ENCODE measurements around the gene INPPL1. TPM values are rescaled to one million over a fixed set of nuclear protein-coding genes. Genes with fewer than 3 reads are reported as not detected.

The INPPL1 gene
- polyA plus RNA-seq (2013, experiment 1 of 2): 73.7 TPM
- polyA plus RNA-seq (2013, experiment 2 of 2): 71.0 TPM

DNA sequence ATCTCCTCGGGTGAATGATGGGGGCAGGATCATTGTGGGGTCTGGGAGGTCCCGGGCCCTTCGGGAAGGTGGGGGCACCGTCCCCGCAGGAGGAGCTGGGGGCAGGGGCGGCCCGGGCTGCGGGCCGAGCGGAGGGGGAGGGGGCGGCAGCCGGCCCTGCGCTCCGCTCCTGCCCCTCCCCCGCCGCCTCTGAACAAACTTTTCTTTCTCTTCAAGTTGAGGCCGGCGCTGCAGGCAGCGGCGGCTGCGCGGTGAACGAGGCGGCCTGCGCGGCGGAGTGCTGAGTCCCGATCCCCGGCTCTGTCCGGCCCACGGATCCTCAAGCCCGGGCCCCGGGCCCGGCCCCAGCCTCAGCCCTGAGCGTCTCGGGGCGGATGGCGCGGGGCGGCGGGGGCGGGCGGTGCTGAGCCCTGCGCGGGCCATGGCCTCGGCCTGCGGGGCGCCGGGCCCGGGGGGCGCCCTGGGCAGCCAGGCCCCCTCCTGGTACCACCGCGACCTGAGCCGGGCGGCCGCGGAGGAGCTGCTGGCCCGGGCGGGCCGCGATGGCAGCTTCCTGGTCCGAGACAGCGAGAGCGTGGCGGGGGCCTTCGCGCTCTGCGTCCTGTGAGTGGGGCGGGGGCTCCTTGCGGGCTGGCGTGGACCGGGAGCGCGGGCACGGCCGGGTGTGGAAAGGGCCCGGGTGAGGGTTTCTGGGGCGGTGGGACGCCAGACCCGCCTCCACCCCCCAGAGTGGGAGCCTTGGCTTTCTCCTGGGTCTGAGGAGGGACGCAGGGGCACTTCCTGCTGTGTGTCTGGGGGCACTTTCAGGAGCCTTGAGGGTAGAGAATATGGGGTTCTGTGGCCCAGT, at the start of gene INPPL1:
INPPL1 (plus strand) TSS at position 204 of the 847 bp plus-strand sequence; CDS start at position 422, 218 bp downstream.
- Histone ChIP-seq H2BK5ac (ENCODE audit: low read length) (peak within 1 kb of the TSS; percentile 33), H3K4me2 (ENCODE audit: insufficient read depth, low read length, poor library complexity, severe bottlenecking) (peak within 1 kb of the TSS; percentile 84), H2BK12ac (ENCODE audit: low read length) (no peak within 1 kb of the TSS), H3K9ac (ENCODE audit: low read depth, low read length, poor library complexity) (peak within 1 kb of the TSS; percentile 91), H3K14ac (ENCODE audit: low read length) (peak within 1 kb of the TSS; percentile 1), H2BK15ac (ENCODE audit: low read length) (peak within 1 kb of the TSS; percentile 72), H3K4me1 (ENCODE audit: control insufficient read depth in 2 of 2, insufficient read depth in 1 of 2, low read depth in 1 of 2, low read length in 2 of 2) (peaks cover 5 to 16% of the 10 kb centered on the region in 2 donors), H4K91ac (ENCODE audit: low read depth, low read length, poor library complexity) (no peak within 1 kb of the TSS), H3K18ac (ENCODE audit: low read length) (peak within 1 kb of the TSS; percentile 98), H3K27ac (replicated peaks; ENCODE audit: low read length) (peak within 1 kb of the TSS; percentile 92), H3K36me3 (replicated peaks in 1 of 2; ENCODE audit: control insufficient read depth in 2 of 2, insufficient read depth in 2 of 2, low read length in 2 of 2) (peaks cover 19 to 36% of the 10 kb centered on the region in 2 donors), H3K27me3 (ENCODE audit: control insufficient read depth in 3 of 3, insufficient read depth in 3 of 3, low read depth in 1 of 3, low read length in 3 of 3) (no peaks in the 10 kb centered on the region), H2AFZ (ENCODE audit: low read length) (peak within 1 kb of the TSS; percentile 91), H3K4me3 (ENCODE audit: low read length in 2 of 2) (peak within 1 kb of the TSS; percentile 58 to 92), H2BK120ac (ENCODE audit: low read depth, low read length) (peak within 1 kb of the TSS; percentile 78), H2AK5ac (ENCODE audit: low read depth, low read length) (peak within 1 kb of the TSS; percentile 94), H3K23ac (ENCODE audit: low read depth, low read length, poor library complexity) (peak within 1 kb of the TSS; percentile 94), H3K79me1 (ENCODE audit: low read depth, low read length) (peaks cover 15% of the 10 kb centered on the region), H4K8ac (ENCODE audit: low read depth, low read length) (no peak within 1 kb of the TSS), H3K9me3 (replicated peaks in 1 of 2; ENCODE audit: control insufficient read depth in 2 of 2, insufficient read depth in 1 of 2, low read depth in 1 of 2, low read length in 2 of 2) (no peaks in the 10 kb centered on the region), H3K4ac (ENCODE audit: low read length) (peak within 1 kb of the TSS; percentile 81)
- no peak for DNase-seq (ENCODE audit: low spot score)
- no CpG with 5 or more reads among the region's 81 CpGs for WGBS, 2 donors (ENCODE audit: extremely low coverage in 2 of 2, insufficient read length in 2 of 2, insufficient replicate concordance in 1 of 2)

- Histone ChIP-seq H2AFZ (ENCODE audit: low read length) (no peak overlapping the region), H3K79me1 (ENCODE audit: low read depth, low read length) (no peaks in the 10 kb centered on the region), H3K4me1 (ENCODE audit: control insufficient read depth in 2 of 2, insufficient read depth in 1 of 2, low read depth in 1 of 2, low read length in 2 of 2) (no peaks in the 10 kb centered on the region), H3K9ac (ENCODE audit: low read depth, low read length, poor library complexity) (no peak overlapping the region), H3K4ac (ENCODE audit: low read length) (no peak overlapping the region), H3K9me3 (replicated peaks in 1 of 2; ENCODE audit: control insufficient read depth in 2 of 2, insufficient read depth in 1 of 2, low read depth in 1 of 2, low read length in 2 of 2) (no peaks in the 10 kb centered on the region), H3K18ac (ENCODE audit: low read length) (no peak overlapping the region), H3K27ac (replicated peaks; ENCODE audit: low read length) (no peak overlapping the region), H3K23ac (ENCODE audit: low read depth, low read length, poor library complexity) (no peak overlapping the region), H3K27me3 (ENCODE audit: control insufficient read depth in 3 of 3, insufficient read depth in 3 of 3, low read depth in 1 of 3, low read length in 3 of 3) (peaks cover 0 to 20% (median 0%) of the 10 kb centered on the region in 3 experiments), H4K91ac (ENCODE audit: low read depth, low read length, poor library complexity) (no peak overlapping the region), H3K36me3 (replicated peaks in 1 of 2; ENCODE audit: control insufficient read depth in 2 of 2, insufficient read depth in 2 of 2, low read length in 2 of 2) (no peaks in the 10 kb centered on the region), H2BK120ac (ENCODE audit: low read depth, low read length) (no peak overlapping the region), H2AK5ac (ENCODE audit: low read depth, low read length) (no peak overlapping the region), H3K4me2 (ENCODE audit: insufficient read depth, low read length, poor library complexity, severe bottlenecking) (no peak overlapping the region), H3K4me3 (ENCODE audit: low read length in 2 of 2) (no peak overlapping the region), H2BK15ac (ENCODE audit: low read length) (no peak overlapping the region), H2BK5ac (ENCODE audit: low read length) (no peak overlapping the region), H3K14ac (ENCODE audit: low read length) (no peak overlapping the region), H4K8ac (ENCODE audit: low read depth, low read length) (no peak overlapping the region), H2BK12ac (ENCODE audit: low read length) (no peak overlapping the region)
- DNase-seq (ENCODE audit: low spot score): no peak
- no CpG with 5 or more reads among the region's 6 CpGs for WGBS, 2 donors (ENCODE audit: extremely low coverage in 2 of 2, insufficient read length in 2 of 2, insufficient replicate concordance in 1 of 2)
These were observed 46.9 kb upstream of the INPPL1 start for GRCh38 chr11:72177656-72178055.

- no peak overlapping the region for H3K27ac ChIP-seq (replicated peaks; ENCODE audit: low read length)
- H3K4me2 ChIP-seq (ENCODE audit: insufficient read depth, low read length, poor library complexity, severe bottlenecking): no peak overlapping the region
- H4K91ac ChIP-seq (ENCODE audit: low read depth, low read length, poor library complexity): no peak overlapping the region
- no peak overlapping the region for H2BK5ac ChIP-seq (ENCODE audit: low read length)
- no peak overlapping the region for H3K4me3 ChIP-seq (ENCODE audit: low read length in 2 of 2)
- H2BK15ac ChIP-seq (ENCODE audit: low read length): no peak overlapping the region
- no peak overlapping the region for H2AK5ac ChIP-seq (ENCODE audit: low read depth, low read length)
- H3K4ac ChIP-seq (ENCODE audit: low read length): no peak overlapping the region
- H2AFZ ChIP-seq (ENCODE audit: low read length): no peak overlapping the region
- H2BK12ac ChIP-seq (ENCODE audit: low read length): no peak overlapping the region
- peaks cover 0 to 9% (median 0%) of the 10 kb centered on the region in 3 experiments for H3K27me3 ChIP-seq (ENCODE audit: control insufficient read depth in 3 of 3, insufficient read depth in 3 of 3, low read depth in 1 of 3, low read length in 3 of 3)
- H3K23ac ChIP-seq (ENCODE audit: low read depth, low read length, poor library complexity): no peak overlapping the region
- H3K18ac ChIP-seq (ENCODE audit: low read length): no peak overlapping the region
- H3K9me3 ChIP-seq (replicated peaks in 1 of 2; ENCODE audit: control insufficient read depth in 2 of 2, insufficient read depth in 1 of 2, low read depth in 1 of 2, low read length in 2 of 2): no peaks in the 10 kb centered on the region
- no peak overlapping the region for H4K8ac ChIP-seq (ENCODE audit: low read depth, low read length)
- no peak overlapping the region for H3K14ac ChIP-seq (ENCODE audit: low read length)
- no peaks in the 10 kb centered on the region for H3K36me3 ChIP-seq (replicated peaks in 1 of 2; ENCODE audit: control insufficient read depth in 2 of 2, insufficient read depth in 2 of 2, low read length in 2 of 2)
- H3K79me1 ChIP-seq (ENCODE audit: low read depth, low read length): no peaks in the 10 kb centered on the region
- no CpG with 5 or more reads among the region's 7 CpGs for WGBS, 2 donors (ENCODE audit: extremely low coverage in 2 of 2, insufficient read length in 2 of 2, insufficient replicate concordance in 1 of 2)
- H2BK120ac ChIP-seq (ENCODE audit: low read depth, low read length): no peak overlapping the region
- no peak for DNase-seq (ENCODE audit: low spot score)
- H3K9ac ChIP-seq (ENCODE audit: low read depth, low read length, poor library complexity): no peak overlapping the region
- no peaks in the 10 kb centered on the region for H3K4me1 ChIP-seq (ENCODE audit: control insufficient read depth in 2 of 2, insufficient read depth in 1 of 2, low read depth in 1 of 2, low read length in 2 of 2)
These were observed 45.3 kb upstream of the INPPL1 start for GRCh38 chr11:72179049-72179803.

Measured in neuronal stem cell (in vitro differentiated cells).